ENCODE results near the gene GALNTL6.

Gene GALNTL6

GRCh38 chr4:172243551-172243950, 430.3 kb downstream of the GALNTL6 start:
- no peak for DNase-seq

- DNase-seq, result no peak
These were observed 432.3 kb downstream of the GALNTL6 start for GRCh38 chr4:172245516-172245915.

- DNase-seq, result no peak
These were observed 440.2 kb downstream of the GALNTL6 start for GRCh38 chr4:172253409-172253808.

GRCh38 chr4:172256820-172257219, 443.6 kb downstream of the GALNTL6 start:
- DNase-seq, result no peak

- DNase-seq, result no peak
These were observed 457.2 kb downstream of the GALNTL6 start for GRCh38 chr4:172270397-172270796.

- DNase-seq, result no peak
These were observed 473.9 kb downstream of the GALNTL6 start for GRCh38 chr4:172287117-172287516.

- no peak for DNase-seq
These were observed 492.5 kb downstream of the GALNTL6 start for GRCh38 chr4:172305698-172306097.

GRCh38 chr4:172308078-172308477, 494.9 kb downstream of the GALNTL6 start:
- no peak for DNase-seq

- no peak for DNase-seq
These were observed 498.5 kb downstream of the GALNTL6 start for GRCh38 chr4:172311682-172312081.

GRCh38 chr4:172323288-172323687, 510.1 kb downstream of the GALNTL6 start:
- no peak for DNase-seq

GRCh38 chr4:172344308-172344938, 531.2 kb downstream of the GALNTL6 start:
- DNase-seq, result no peak

GRCh38 chr4:172348426-172348825, 535.2 kb downstream of the GALNTL6 start:
- DNase-seq, result no peak

- no peak for DNase-seq
These were observed 539.2 kb downstream of the GALNTL6 start for GRCh38 chr4:172352356-172352755.

GRCh38 chr4:172356016-172356415, 542.8 kb downstream of the GALNTL6 start:
- no peak for DNase-seq

GRCh38 chr4:172357006-172357540, 543.9 kb downstream of the GALNTL6 start:
- DNase-seq, result no peak

- DNase-seq, result no peak
These were observed 549.4 kb downstream of the GALNTL6 start for GRCh38 chr4:172362569-172362968.

- DNase-seq, result no peak
These were observed 556.3 kb downstream of the GALNTL6 start for GRCh38 chr4:172369471-172369959.

- DNase-seq, result no peak
These were observed 564.4 kb downstream of the GALNTL6 start for GRCh38 chr4:172377486-172378140.

- DNase-seq, result no peak
These were observed 566.6 kb downstream of the GALNTL6 start for GRCh38 chr4:172379834-172380233.

GRCh38 chr4:172390331-172390730, 577.1 kb downstream of the GALNTL6 start:
- no peak for DNase-seq

- DNase-seq, result no peak
These were observed 579.5 kb downstream of the GALNTL6 start for GRCh38 chr4:172392741-172393140.

GRCh38 chr4:172393220-172393619, 580.0 kb downstream of the GALNTL6 start:
- DNase-seq, result no peak

- no peak for DNase-seq
These were observed 591.5 kb downstream of the GALNTL6 start for GRCh38 chr4:172404676-172405075.

GRCh38 chr4:172410363-172410762, 597.2 kb downstream of the GALNTL6 start:
- no peak for DNase-seq

All from central memory CD4-positive, alpha-beta T cell (primary cell).